ENCODE measurements around the gene MAP4K2. TPM values are rescaled to one million over a fixed set of nuclear protein-coding genes. Genes with fewer than 3 reads are reported as not detected.

Gene MAP4K2
- total RNA-seq, 1 donor from 2014 or later = 11.3 TPM

DNA sequence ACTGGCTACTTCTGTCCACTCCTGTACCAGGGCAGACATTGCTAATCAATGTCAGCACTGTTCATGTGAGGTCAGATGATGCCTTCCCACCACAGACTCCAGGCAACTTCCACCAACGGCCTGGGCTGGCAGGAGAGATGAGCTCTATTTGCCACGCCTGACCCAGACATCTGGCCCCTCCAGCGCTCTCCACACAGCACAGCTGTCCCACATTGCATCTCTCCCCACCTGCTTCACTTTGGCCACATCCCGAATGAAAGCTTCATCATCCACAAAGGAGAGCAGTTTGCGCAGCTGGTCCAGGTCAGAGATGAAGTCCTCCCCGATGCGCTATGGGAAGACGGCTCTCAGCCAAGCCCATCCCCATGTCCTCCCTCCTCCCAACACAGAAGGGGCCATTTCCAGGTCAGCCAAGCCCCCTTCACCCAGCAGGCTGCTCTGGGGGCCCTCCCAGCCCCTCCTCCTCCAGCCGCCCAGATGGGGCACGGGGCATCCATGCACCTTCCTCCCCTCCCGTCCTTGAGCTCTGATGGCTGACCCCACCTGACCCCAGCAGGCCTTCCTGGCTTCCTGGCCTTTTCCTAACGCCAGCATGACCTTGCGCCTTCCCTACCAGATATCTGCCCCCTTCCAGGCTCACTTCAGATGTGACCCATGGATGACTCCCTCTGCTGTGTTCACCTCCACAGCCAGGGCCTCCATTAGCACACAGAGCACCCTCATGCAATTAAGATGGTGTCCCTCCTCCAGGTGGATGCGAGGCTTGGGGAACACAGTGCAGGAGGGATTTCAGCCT lies 50.6 kb downstream of the MAP4K2 start:
- DNase-seq (ENCODE audit: missing footprints) (no peak), ATAC-seq (no peak)
- intact Hi-C loops (cut with DNase I) = no loop called here

- intact Hi-C loops (cut with DNase I) = no loop called here
- ATAC-seq = no peak
- no peak for DNase-seq (ENCODE audit: missing footprints)
Measured at GRCh38 chr11:64751580-64751979, 51.4 kb downstream of the MAP4K2 start.

DNA sequence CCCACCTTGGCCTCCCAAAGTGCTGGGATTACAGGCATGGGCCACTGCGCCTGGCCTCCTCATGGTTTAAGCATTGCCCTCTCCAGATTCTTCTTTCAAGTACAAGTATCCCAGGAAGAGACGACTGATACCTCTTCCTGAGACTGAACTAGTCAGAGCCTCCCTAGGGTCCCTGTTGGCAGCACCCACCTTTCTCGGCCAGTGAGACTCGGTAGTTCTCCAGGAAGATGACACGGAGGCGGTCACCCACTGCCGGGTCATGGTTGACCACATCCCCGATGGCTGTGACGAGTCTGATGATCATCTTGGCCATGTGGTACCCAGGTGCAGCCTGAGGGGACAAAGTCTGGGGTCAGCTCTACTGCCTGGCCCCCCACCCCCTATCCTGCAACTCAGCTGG lies 51.9 kb downstream of the MAP4K2 start:
- DNase-seq (ENCODE audit: missing footprints) (no peak), ATAC-seq (no peak)
- intact Hi-C loops (cut with DNase I) = no loop called here

- intact Hi-C loops (cut with DNase I) = no loop called here
- peak; percentile 34 for DNase-seq (ENCODE audit: missing footprints)
Measured at GRCh38 chr11:64750361-64751054, 52.5 kb downstream of the MAP4K2 start.

GRCh38 chr11:64747961-64748665 lies 54.9 kb downstream of the MAP4K2 start:
- intact Hi-C loops (cut with DNase I) = no loop called here
- no peak for ATAC-seq

More at GRCh38 chr11:64750361-64751054, 52.5 kb downstream of the MAP4K2 start:
- ATAC-seq = no peak

DNA sequence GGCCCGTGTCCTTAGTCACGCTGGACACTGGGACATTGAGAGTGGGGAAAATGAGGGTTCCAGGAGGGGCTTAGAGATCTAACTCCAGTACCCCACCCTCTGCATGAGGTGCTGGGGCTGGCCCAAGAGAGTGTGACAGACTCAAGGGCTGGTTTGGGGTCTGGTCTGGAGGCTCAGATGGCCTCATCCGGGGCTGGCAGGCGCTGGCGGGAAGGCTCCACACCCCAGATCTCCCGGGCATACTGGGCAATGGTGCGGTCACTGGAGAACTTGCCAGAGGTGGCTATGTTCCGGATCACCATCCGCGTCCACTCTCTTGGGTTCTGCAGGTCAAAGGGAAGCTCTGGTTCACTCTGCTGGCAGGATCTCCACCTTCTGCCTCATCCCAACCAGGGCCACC lies 56.5 kb downstream of the MAP4K2 start:
- intact Hi-C loops (cut with DNase I) = no loop called here

More at GRCh38 chr11:64747961-64748665, 54.9 kb downstream of the MAP4K2 start:
- DNase-seq (ENCODE audit: missing footprints) = peak; percentile 34

GRCh38 chr11:64745521-64746328 lies 57.3 kb downstream of the MAP4K2 start:
- intact Hi-C loops (cut with DNase I) = no loop called here
- DNase-seq (ENCODE audit: missing footprints) = peak; percentile 96
- ATAC-seq = peak; percentile 68

More for the DNA sequence above, 56.5 kb downstream of the MAP4K2 start:
- ATAC-seq = no peak
- DNase-seq (ENCODE audit: missing footprints) = peak; percentile 63

DNA sequence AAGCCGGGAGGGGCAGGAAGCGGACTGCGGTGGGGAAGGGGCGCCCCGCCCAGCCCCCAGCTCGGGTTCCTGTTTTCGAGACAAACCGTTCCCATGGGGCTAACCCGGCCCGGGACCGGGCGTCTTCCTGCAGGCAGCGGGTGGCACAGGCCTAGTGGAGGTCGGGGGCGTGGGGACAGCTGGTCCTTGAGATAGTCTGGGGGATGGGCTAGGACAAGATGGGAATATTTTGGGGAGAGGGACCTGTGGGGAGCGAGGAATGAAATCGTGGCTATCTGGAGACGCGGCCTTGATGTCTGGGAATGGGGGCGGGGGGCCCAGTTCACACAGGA lies 57.9 kb downstream of the MAP4K2 start:
- ATAC-seq = peak; percentile 7
- DNase-seq (ENCODE audit: missing footprints) = peak; percentile 95
- intact Hi-C loops (cut with DNase I) = no loop called here

DNA sequence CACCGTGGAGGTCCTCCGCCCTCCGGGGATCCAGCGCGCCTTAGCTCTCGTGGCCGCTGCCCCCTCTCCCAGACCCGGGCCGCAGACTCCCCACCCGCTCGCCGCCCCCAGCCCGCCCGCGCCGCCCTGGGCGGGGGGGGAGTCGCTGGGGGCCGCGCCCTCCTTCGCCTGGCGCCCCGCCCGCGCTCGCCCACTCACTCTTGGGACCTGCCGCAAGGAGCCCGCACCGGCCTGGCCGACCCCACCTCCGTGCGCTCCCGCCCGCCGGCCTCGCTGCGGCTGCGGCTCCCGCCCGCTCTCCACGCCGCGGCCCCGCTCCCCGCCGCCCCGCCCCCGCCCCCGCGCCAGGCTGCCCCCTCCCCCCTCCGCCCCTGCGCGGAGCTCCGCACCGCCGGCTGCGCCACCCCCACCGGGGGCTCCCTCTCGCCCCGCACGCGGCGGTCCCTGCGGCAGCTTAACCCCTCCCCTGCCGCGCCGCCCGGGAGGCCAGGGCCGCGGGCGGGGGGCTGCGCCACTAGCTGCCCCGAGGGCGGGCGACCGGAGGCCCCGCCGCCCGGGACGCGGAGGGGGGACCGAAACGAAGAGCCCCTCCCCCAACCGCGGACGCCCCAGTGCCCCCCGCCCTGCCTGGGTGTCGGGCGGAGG lies 58.3 kb downstream of the MAP4K2 start:
- intact Hi-C loops (cut with DNase I) = no loop called here
- DNase-seq (ENCODE audit: missing footprints) = peak; percentile 67
- ATAC-seq = no peak

- DNase-seq (ENCODE audit: missing footprints) (peak; percentile 96), ATAC-seq (peak; percentile 62)
- intact Hi-C loops (cut with DNase I) = loop anchor here (2.0 kb wide), 1 partner anchor 35 kb away; the partner anchor contains the start of gene SF1
Measured at GRCh38 chr11:64743591-64744543, 59.1 kb downstream of the MAP4K2 start, which contains the start of gene RASGRP2. RASGRP2 (minus strand) TSS chr11:64744142; CDS start chr11:64742866, 1,276 bp downstream.

- ATAC-seq (peak; percentile 62), DNase-seq (ENCODE audit: missing footprints) (peak; percentile 93)
- intact Hi-C loops (cut with DNase I) = loop anchor here (2.0 kb wide), 1 partner anchor 36 kb away; the partner anchor contains the start of gene SF1
Measured at GRCh38 chr11:64742889-64743590, 60.0 kb downstream of the MAP4K2 start.

- ATAC-seq (no peak), DNase-seq (ENCODE audit: missing footprints) (peak; percentile 77)
- intact Hi-C loops (cut with DNase I) = loop anchor here (2.0 kb wide), 1 partner anchor 37 kb away; the partner anchor contains the start of gene SF1
Measured at GRCh38 chr11:64742087-64742888, 60.7 kb downstream of the MAP4K2 start.

DNA sequence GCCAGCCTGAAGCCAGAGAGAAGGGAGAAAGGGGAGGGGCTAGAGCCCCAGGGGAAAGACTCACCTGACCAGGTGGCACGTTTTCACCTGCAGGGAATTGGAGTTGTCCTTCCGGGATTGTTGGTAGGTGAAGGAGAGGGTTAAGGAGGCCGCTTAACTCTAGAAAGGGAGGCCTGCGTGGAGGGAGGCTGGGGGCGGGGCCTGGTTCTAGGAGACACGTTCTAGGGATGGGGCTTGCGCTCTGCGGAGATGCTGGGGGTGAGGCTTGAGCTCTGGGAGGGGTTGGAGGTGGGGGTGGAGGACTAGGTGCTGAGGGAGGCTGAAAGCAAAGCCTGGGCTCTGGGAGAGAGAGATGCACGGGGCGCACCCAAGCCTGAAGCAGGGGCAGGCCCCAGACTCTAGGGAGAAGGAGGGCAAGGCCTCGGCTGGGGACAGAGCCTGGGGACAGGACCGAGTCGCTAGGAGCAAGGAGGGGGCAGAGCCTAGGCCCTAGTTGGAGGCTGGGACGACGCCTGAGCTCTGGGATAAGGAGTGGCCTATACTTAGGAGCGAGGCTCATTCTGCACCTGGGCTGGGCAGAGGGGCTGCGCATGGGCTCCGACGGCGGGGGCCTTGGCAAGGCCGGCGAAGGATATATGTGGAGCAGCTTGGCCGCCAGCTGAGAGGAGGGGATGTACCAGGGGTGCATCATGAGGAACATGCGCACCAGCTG lies 61.5 kb downstream of the MAP4K2 start:
- intact Hi-C loops (cut with DNase I) = loop anchor here (2.0 kb wide), 1 partner anchor 37 kb away; the partner anchor contains the start of gene SF1
- ATAC-seq (no peak), DNase-seq (ENCODE audit: missing footprints) (no peak)

- DNase-seq (ENCODE audit: missing footprints) (peak; percentile 53), ATAC-seq (no peak)
- intact Hi-C loops (cut with DNase I) = no loop called here
Measured at GRCh38 chr11:64739871-64740270, 63.1 kb downstream of the MAP4K2 start.

DNA sequence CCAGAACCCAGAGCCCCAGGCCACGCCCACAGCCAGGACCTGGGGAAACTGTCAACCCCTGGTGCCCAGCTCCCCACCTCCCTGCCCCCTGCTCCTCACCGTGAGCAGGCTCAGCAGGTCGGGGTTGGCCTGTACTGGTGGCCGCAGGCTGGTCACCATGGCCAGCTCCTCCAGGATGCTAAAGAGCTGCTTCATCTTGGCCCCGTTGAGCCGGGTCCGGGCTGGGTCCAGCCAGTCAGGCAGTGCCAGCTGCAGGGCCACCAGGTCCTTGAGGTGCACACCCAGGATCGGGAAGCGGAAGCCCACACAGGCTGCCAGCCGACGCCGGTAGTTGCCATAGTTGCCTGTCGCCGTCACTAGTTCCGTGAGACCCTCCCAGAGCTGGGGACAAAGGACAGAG lies 66.4 kb downstream of the MAP4K2 start:
- intact Hi-C loops (cut with DNase I) = no loop called here
- DNase-seq (ENCODE audit: missing footprints) (peak; percentile 55), ATAC-seq (no peak)

Measured in Right ventricle myocardium inferior (tissue), 1 donor.